ENCODE data around the gene SLC44A3.

The SLC44A3 gene

DNA sequence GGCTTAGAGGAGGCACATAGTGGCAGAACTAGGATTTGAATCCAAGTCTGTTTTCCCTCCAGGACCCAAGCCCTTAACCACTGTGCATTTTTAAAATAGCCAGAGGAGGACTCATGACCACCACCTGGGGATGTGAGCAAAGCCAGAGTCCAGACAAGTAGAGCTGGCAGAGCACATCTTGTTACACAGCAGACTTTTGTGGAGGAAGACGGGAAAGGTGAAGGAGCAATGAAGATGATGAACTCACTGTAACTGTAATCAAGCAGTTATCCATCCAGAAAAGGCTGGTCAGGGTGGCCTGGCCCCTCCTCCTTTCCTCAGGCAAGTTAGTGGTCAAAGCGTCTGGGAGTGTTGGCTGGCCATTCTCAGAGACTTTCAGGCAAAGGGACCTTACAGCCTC, 50.9 kb downstream of the SLC44A3 start:
- Histone ChIP-seq H3K36me3 (ENCODE audit: insufficient read depth) (no peaks in the 10 kb centered on the region), H3K9ac (no peak overlapping the region), H3K4me1 (ENCODE audit: low read depth, poor library complexity, severe bottlenecking) (no peaks in the 10 kb centered on the region), H3K27me3 (ENCODE audit: insufficient read depth, low read depth) (no peaks in the 10 kb centered on the region), H3K79me2 (ENCODE audit: insufficient read depth, low read depth) (no peaks in the 10 kb centered on the region), H3K27ac (no peak overlapping the region), H3K4me3 (IDR thresholded peaks at IDR 0.05; ENCODE audit: insufficient read depth, low read depth, low read length) (no peak overlapping the region), H2AFZ (ENCODE audit: low read depth) (no peak overlapping the region), H3K4me2 (no peak overlapping the region), H4K20me1 (ENCODE audit: insufficient read depth) (no peaks in the 10 kb centered on the region)
- TF ChIP-seq, protein P1, sequence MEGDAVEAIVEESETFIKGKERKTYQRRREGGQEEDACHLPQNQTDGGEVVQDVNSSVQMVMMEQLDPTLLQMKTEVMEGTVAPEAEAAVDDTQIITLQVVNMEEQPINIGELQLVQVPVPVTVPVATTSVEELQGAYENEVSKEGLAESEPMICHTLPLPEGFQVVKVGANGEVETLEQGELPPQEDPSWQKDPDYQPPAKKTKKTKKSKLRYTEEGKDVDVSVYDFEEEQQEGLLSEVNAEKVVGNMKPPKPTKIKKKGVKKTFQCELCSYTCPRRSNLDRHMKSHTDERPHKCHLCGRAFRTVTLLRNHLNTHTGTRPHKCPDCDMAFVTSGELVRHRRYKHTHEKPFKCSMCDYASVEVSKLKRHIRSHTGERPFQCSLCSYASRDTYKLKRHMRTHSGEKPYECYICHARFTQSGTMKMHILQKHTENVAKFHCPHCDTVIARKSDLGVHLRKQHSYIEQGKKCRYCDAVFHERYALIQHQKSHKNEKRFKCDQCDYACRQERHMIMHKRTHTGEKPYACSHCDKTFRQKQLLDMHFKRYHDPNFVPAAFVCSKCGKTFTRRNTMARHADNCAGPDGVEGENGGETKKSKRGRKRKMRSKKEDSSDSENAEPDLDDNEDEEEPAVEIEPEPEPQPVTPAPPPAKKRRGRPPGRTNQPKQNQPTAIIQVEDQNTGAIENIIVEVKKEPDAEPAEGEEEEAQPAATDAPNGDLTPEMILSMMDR (conservative IDR thresholded peaks at IDR 0.05; ENCODE audit: low read depth, low read length), result no peak

DNA sequence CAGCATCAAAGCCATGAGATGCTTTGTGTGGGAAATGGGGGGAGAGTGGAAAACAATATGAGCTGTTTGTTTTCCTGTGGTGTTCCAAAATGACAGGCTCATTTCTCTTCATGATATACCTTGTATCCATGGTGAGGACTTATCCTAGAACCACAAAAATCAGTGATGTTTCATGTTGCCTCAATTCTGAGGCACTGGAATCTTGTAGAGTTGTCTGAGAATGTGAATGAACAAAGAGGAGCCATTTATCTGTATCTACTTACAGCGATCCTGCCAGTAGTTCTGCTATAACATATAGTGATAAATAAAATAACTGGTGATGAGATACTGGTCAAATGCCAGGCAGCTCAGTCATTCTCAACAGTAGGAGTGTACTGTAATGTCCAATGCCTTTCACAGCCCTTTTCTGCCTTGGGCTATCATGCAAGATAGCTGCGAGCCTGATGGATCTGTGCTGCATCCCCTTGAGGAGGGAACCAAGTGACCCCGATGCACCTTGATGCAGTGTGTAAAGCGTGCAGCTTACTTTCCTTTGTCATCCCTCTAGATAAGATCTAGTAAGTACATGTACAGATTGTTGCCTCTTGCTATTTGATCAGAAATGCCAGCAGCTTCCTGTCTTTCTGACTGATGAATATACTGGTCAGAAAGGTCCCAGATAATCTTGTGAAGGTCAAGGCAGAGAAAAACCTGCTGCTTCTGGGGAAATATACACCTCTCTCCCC, 52.8 kb downstream of the SLC44A3 start:
- H3K27me3 ChIP-seq (ENCODE audit: insufficient read depth, low read depth), result no peaks in the 10 kb centered on the region
- H3K9ac ChIP-seq, result no peak overlapping the region
- TF ChIP-seq, protein P1 (conservative IDR thresholded peaks at IDR 0.05; ENCODE audit: low read depth, low read length), result no peak
- no peaks in the 10 kb centered on the region for H3K36me3 ChIP-seq (ENCODE audit: insufficient read depth)
- no peak overlapping the region for H3K4me3 ChIP-seq (IDR thresholded peaks at IDR 0.05; ENCODE audit: insufficient read depth, low read depth, low read length)
- no peaks in the 10 kb centered on the region for H3K79me2 ChIP-seq (ENCODE audit: insufficient read depth, low read depth)
- H3K27ac ChIP-seq, result no peak overlapping the region
- H2AFZ ChIP-seq (ENCODE audit: low read depth), result no peak overlapping the region
- no peaks in the 10 kb centered on the region for H4K20me1 ChIP-seq (ENCODE audit: insufficient read depth)
- H3K4me2 ChIP-seq, result no peak overlapping the region
- H3K4me1 ChIP-seq (ENCODE audit: low read depth, poor library complexity, severe bottlenecking), result no peaks in the 10 kb centered on the region

DNA sequence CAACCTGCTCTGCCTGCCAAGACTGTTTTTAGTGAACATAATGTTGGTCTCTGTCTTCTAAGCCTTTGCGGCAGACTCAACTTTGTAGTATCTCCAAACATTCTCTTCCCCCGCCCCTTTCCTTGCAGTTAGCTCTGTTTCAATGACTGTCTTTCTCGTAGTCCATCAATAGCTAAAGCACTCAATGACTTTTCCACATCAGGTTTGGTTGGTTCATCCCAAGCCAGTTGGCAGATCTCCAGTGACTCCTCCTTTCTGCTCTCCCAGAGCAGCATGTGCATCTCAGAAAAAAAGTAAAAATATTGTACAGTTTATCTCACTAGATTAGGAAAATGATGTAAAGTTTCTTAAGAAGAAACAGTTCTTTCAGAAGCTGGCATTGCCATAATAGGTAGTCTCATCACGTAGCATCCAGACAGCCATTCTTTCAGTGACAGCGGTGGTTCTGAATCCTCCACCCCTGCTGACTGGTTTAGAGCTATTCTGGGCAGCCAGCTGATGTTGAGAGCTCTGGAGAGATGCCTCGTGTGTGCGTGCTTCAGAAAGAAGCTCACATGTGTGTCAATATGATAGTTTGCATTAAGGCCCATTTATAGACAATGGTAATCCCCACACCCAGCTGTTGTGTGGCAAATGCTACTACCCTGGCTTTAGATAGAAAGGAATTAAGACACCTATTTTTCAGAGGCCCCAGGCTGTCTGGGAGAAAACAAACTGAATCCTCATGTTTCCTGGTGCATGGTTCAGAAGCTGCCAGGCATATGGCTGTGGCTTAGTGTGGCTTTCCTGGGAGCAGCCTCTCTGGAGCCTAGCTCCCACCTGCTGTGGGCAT, 53.6 kb downstream of the SLC44A3 start:
- no peaks in the 10 kb centered on the region for H4K20me1 ChIP-seq (ENCODE audit: insufficient read depth)
- no peak overlapping the region for H3K27ac ChIP-seq
- no peak overlapping the region for H3K4me2 ChIP-seq
- H3K27me3 ChIP-seq (ENCODE audit: insufficient read depth, low read depth), result no peaks in the 10 kb centered on the region
- no peak overlapping the region for H2AFZ ChIP-seq (ENCODE audit: low read depth)
- no peaks in the 10 kb centered on the region for H3K4me1 ChIP-seq (ENCODE audit: low read depth, poor library complexity, severe bottlenecking)
- no peaks in the 10 kb centered on the region for H3K79me2 ChIP-seq (ENCODE audit: insufficient read depth, low read depth)
- no peaks in the 10 kb centered on the region for H3K36me3 ChIP-seq (ENCODE audit: insufficient read depth)
- no peak overlapping the region for H3K9ac ChIP-seq
- H3K4me3 ChIP-seq (IDR thresholded peaks at IDR 0.05; ENCODE audit: insufficient read depth, low read depth, low read length), result no peak overlapping the region
- TF ChIP-seq, protein P1 (conservative IDR thresholded peaks at IDR 0.05; ENCODE audit: low read depth, low read length), result no peak

DNA sequence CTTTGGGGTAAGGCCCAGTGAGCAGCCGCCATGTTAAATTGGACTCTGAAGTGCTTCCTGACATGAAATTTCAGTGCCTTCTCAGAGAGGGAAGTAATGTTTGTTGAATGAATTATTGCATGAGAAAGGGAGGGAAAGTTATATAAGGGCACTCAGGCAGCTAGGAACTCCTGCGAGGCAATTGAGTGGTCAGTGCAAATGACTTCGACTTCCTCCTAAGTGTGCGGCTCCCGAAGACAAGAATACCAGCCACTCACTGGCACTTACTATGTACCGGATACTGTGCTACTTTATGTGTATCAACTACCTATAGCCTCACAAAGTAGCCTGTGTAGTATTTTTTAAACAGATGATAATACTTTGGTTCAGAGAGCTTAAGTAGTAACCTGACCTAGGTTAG, 54.3 kb downstream of the SLC44A3 start:
- Histone ChIP-seq H3K4me3 (IDR thresholded peaks at IDR 0.05; ENCODE audit: insufficient read depth, low read depth, low read length) (no peak overlapping the region), H2AFZ (ENCODE audit: low read depth) (no peak overlapping the region), H3K27me3 (ENCODE audit: insufficient read depth, low read depth) (no peaks in the 10 kb centered on the region), H3K4me2 (no peak overlapping the region), H3K4me1 (ENCODE audit: low read depth, poor library complexity, severe bottlenecking) (no peaks in the 10 kb centered on the region), H3K79me2 (ENCODE audit: insufficient read depth, low read depth) (no peaks in the 10 kb centered on the region), H3K27ac (no peak overlapping the region), H4K20me1 (ENCODE audit: insufficient read depth) (no peaks in the 10 kb centered on the region), H3K36me3 (ENCODE audit: insufficient read depth) (no peaks in the 10 kb centered on the region), H3K9ac (no peak overlapping the region)
- TF ChIP-seq, protein P1 (conservative IDR thresholded peaks at IDR 0.05; ENCODE audit: low read depth, low read length), result no peak

Measured in KMS-11 (cell line).